SK-N-SH treated with all-trans-retinoic acid at 6 μM for 48 hours (cell line): ENCODE data around the gene PSMB5.

ENCODE experiments used
- ATAC-seq: fragments of 200-7000 bp; cut with Tn5 transposase; 3 replicates; pipeline ENCODE4 v1.9.1; 2020; ENCODE audit warnings: mild to moderate bottlenecking, moderate library complexity
- ARNTL ChIP-seq: fragments of 450-650 bp; formaldehyde crosslinking; IDR thresholded peaks from 2 replicates; pipeline ENCODE4 v1.5.0; 2020; ENCODE audit warnings: low read depth, mild to moderate bottlenecking, moderate library complexity, borderline replicate concordance
- BACH2 ChIP-seq: fragments of 250-450 bp; sonication (Bioruptor Pico); IDR thresholded peaks from 2 replicates; pipeline ENCODE4 v1.9.0; 2021; ENCODE audit warnings: mild to moderate bottlenecking, borderline replicate concordance
- CREB5 ChIP-seq: fragments of 250-450 bp; sonication (Bioruptor Pico); IDR thresholded peaks from 2 replicates; pipeline ENCODE4 v1.5.1; 2020; ENCODE audit warnings: low read depth, mild to moderate bottlenecking, moderate library complexity
- CSDC2 ChIP-seq: fragments of 250-450 bp; sonication (Bioruptor Pico); IDR thresholded peaks from 2 replicates; pipeline ENCODE4 v1.5.0; 2020; ENCODE audit warnings: mild to moderate bottlenecking, moderate library complexity
- CSRNP3 ChIP-seq: fragments of 250-450 bp; sonication (Bioruptor Pico); IDR thresholded peaks from 2 replicates; pipeline ENCODE4 v1.5.1; 2021; ENCODE audit warnings: mild to moderate bottlenecking, moderate library complexity
- ESRRG ChIP-seq: fragments of 250-450 bp; sonication (Bioruptor Pico); IDR thresholded peaks from 2 replicates; pipeline ENCODE4 v1.6.1; 2021; ENCODE audit warnings: mild to moderate bottlenecking
- ISL1 ChIP-seq: fragments of 250-450 bp; sonication (Bioruptor Pico); IDR thresholded peaks from 2 replicates; pipeline ENCODE4 v2.1.2; 2022; ENCODE audit warnings: mild to moderate bottlenecking, moderate library complexity
- OSR1 ChIP-seq: fragments of 250-450 bp; sonication (Bioruptor Pico); IDR thresholded peaks from 2 replicates; pipeline ENCODE4 v1.8.0; 2022; ENCODE audit warnings: moderate library complexity, mild to moderate bottlenecking, inconsistent platforms
- PATZ1 ChIP-seq: fragments of 250-450 bp; sonication (Bioruptor Pico); IDR thresholded peaks from 2 replicates; pipeline ENCODE4 v1.8.0; 2020; ENCODE audit warnings: mild to moderate bottlenecking, moderate library complexity, borderline replicate concordance
- POU6F1 ChIP-seq: fragments of 250-450 bp; sonication (Bioruptor Pico); IDR thresholded peaks from 2 replicates; pipeline ENCODE4 v1.8.0; 2021; ENCODE audit warnings: low read depth, mild to moderate bottlenecking, moderate library complexity, borderline replicate concordance
- PPARA ChIP-seq: fragments of 250-450 bp; sonication (Bioruptor Pico); IDR thresholded peaks from 2 replicates; pipeline ENCODE4 v1.5.0; 2020; ENCODE audit warnings: mild to moderate bottlenecking, borderline replicate concordance
- RARB ChIP-seq: fragments of 250-450 bp; sonication (Bioruptor Pico); IDR thresholded peaks from 2 replicates; pipeline ENCODE4 v1.8.0; 2021; ENCODE audit warnings: mild to moderate bottlenecking, moderate library complexity
- SNAI2 ChIP-seq: fragments of 250-450 bp; sonication (Bioruptor Pico); IDR thresholded peaks from 2 replicates; pipeline ENCODE4 v1.5.0; 2020; ENCODE audit warnings: mild to moderate bottlenecking, moderate library complexity
- TCF4 ChIP-seq: fragments of 250-450 bp; sonication (Bioruptor Pico); IDR thresholded peaks from 2 replicates; pipeline ENCODE4 v1.8.0; 2021; ENCODE audit warnings: mild to moderate bottlenecking, moderate library complexity, borderline replicate concordance
- TOX ChIP-seq: fragments of 250-450 bp; sonication (Bioruptor Pico); IDR thresholded peaks from 2 replicates; pipeline ENCODE4 v1.8.0; 2021; ENCODE audit warnings: mild to moderate bottlenecking, moderate library complexity, borderline replicate concordance
- ZC3H10 ChIP-seq: fragments of 250-450 bp; sonication (Bioruptor Pico); IDR thresholded peaks from 2 replicates; pipeline ENCODE4 v1.5.1; 2021; ENCODE audit warnings: mild to moderate bottlenecking, moderate library complexity
- ZFP3 ChIP-seq: fragments of 250-450 bp; sonication (Bioruptor Pico); IDR thresholded peaks from 2 replicates; pipeline ENCODE4 v1.5.0; 2020; ENCODE audit warnings: mild to moderate bottlenecking, moderate library complexity
- ZFP30 ChIP-seq: fragments of 450-650 bp; formaldehyde crosslinking; IDR thresholded peaks from 2 replicates; pipeline ENCODE4 v1.5.0; 2022; ENCODE audit warnings: mild to moderate bottlenecking, moderate library complexity
- ZNF8 ChIP-seq: fragments of 450-650 bp; formaldehyde crosslinking; IDR thresholded peaks from 2 replicates; pipeline ENCODE4 v1.5.0; 2020; ENCODE audit warnings: mild to moderate bottlenecking, moderate library complexity

PSMB5 gene

GRCh38 chr14:22977684-22978486 lies 56.8 kb downstream of the PSMB5 start:
- peak; percentile 58 for ATAC-seq
- no peak for TF ChIP-seq CSDC2 (CRISPR knock-in tag)
- TF ChIP-seq ZFP3 (CRISPR knock-in tag), result 0 out of 2 replicates have a peak, but pooled peaks have one; percentile 9
- peak; percentile 78; the same call in 1 of the 2 replicates for TF ChIP-seq PATZ1 (CRISPR knock-in tag)
- TF ChIP-seq ISL1 (CRISPR knock-in tag), result peak; percentile 24; the same call in 1 of the 2 replicates

- no peak; the same call in 2 of the 3 replicates for ATAC-seq
- no peak for TF ChIP-seq ARNTL (CRISPR knock-in tag)
- TF ChIP-seq, all 23 proteins: peak for 0
Measured at GRCh38 chr14:22977434-22977683, 57.3 kb downstream of the PSMB5 start.

- ATAC-seq, result no peak
Measured at GRCh38 chr14:22976620-22977433, 57.9 kb downstream of the PSMB5 start.

More at GRCh38 chr14:22976620-22977433, 57.9 kb downstream of the PSMB5 start:
- TF ChIP-seq PATZ1 (CRISPR knock-in tag), result no peak
- TF ChIP-seq TCF4 (CRISPR knock-in tag), result no peak
- TF ChIP-seq CSDC2 (CRISPR knock-in tag), result no peak
- TF ChIP-seq CSRNP3 (CRISPR knock-in tag), result no peak
- TF ChIP-seq SNAI2 (CRISPR knock-in tag), result no peak
- no peak for TF ChIP-seq OSR1 (CRISPR knock-in tag)
- TF ChIP-seq ESRRG (CRISPR knock-in tag), result no peak
- TF ChIP-seq ARNTL (CRISPR knock-in tag), result no peak
- no peak for TF ChIP-seq ZNF8
- no peak for TF ChIP-seq PPARA (CRISPR knock-in tag)
- TF ChIP-seq BACH2 (CRISPR knock-in tag), result no peak
- no peak for TF ChIP-seq ZFP30 (CRISPR knock-in tag)
- no peak for TF ChIP-seq CREB5 (CRISPR knock-in tag)
- no peak for TF ChIP-seq POU6F1
- no peak for TF ChIP-seq RARB
- no peak for TF ChIP-seq TOX (CRISPR knock-in tag)
- TF ChIP-seq ZC3H10 (CRISPR knock-in tag), result no peak
